SW480 (cell line): ENCODE results near the gene OMA1.
"Not testable (repeated sequence)": the region's sequence is repeated elsewhere in the genome, so short reads cannot be mapped to it uniquely, and the experiment has no call there.

ENCODE experiments used
- DNase-seq: peaks from one replicate; pipeline ENCODE4 v3.0.0-alpha.2; 2016; ENCODE audit warnings: low spot score

OMA1 gene

DNA sequence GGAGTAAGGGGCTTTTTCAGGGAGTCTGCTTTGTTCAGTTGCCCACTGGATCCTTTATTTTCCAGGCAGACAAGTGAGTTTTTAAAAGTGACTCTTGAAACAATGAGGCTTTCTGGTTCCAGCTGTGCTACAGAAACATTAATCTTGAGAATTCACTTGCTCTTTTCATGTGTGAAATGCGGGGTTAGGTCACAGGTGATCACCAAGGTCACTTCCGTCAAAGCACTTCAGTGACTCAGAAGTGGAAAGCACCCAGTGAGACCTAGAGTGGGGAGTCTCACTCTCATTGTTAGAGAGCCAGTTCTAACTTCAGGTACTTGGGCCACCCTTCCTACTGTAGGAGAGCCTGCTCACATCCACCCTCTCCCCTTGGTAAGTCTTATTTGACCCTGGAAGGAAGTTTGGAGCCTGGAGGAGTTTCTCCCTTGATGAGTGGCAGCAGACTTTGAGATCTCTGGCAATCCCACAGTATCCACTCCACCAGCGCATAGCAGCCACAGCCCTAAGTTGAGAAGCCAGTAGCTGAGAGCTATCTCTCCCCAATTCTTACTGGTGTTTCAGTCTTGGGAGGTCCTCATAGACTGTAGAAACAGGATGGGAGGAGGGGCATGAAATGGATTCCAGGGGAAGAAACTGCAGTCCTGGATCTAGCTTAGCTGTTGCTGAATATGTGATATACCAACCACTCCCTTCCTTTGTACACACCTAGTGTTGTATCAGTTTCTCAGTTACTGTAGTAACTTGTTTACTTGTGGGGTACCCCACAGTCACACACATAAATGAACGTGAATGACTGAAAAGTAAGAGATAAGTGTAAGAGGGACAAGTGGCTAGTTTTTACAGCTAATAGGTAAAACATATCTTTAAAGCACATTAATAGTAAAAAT, 27.4 kb upstream of the OMA1 start:
- DNase-seq, result peak; percentile 68

DNA sequence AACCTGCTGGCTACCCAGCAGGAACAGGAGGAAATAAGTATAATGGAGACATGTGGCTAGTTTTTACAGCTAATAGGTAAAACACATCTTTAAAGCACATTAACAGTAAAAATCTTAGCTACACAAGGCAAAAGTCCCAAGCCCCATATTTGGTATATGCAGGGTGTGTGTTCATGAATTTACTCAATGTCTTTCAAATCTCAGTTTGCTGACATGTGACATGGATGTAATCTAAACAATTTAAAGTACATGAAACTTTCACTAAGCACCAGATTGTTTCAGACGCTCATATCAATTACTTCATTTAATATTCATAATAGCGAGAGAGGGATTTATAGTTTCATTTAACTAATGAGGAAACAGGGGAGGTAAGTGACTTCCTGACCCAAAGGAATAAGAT, 26.6 kb upstream of the OMA1 start:
- DNase-seq, result no peak

DNA sequence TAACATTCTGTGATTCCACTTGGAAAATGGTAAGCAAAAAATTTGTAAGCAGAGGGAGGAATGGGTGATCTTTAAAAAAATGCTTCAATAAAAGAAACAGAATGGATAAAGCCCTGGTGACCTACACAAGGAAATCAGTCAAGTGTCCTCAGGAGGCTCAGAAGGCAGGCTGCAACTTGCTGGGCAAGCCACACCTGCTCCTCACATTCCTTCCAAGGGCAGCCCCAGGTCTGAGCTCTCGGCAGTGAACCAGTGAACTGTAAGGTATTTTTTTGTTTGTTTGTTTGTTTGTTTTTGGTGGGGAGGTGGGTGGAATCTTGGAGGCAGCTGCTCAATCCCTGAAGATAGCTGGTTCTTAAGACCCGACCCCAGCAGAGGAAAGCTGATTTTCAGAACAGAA, 26.2 kb upstream of the OMA1 start:
- no peak for DNase-seq

DNA sequence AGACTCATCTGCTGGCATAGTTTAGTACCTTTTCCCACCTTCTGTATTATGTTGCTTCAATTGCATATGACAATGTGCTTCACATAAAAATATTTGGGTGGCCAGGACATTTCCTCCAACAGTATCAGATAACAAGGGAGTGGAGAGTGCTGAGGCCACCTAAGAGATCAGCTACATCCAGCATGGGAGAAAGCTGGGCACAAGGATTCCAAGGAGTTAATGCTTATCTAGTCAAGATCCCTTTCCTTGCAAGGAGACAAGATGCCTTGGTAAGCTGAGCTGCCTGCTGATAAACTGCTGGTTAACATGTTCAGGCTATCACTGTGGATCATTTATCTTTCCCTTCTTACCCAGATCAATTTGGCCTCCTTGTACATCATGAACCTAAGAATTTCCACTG, 25.1 kb upstream of the OMA1 start:
- DNase-seq, result no peak

DNA sequence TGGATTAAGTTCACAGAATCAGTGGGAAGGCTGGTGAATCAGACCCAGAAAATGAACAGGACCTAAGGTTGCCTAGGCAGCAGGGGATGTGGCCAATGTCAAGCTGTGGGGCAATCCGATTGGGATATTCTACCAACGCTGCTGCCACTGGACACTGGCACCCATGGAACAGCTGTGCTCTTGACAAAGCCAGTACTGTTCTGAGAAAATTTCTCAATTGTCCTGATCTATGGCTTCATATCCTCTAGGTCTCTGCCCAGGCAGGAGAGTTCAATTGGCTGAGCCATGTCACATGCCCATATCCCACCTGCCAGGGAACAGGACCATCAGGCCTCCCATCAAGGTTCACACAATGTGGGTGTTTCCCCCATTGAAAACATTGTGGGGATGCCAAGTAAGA, 24.3 kb upstream of the OMA1 start:
- no peak for DNase-seq

DNA sequence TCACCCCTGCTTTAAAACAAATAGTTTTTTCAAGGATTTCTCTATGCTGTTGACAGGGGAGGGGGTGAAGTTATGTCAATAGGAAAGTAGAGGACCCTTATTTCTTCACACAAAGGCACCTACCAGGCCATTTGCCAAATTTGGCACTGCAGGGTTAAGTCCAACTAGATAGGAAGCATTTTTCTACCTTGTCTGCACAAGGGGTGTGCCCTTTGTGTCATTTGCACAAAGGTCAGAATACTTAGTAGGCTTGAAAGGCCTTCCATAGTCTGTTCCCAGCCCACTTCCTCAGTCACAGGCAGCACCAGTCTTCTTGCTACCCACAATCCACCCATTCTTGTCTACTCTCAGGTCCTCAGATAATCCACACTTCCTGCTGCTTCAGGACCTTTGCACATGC, 23.6 kb upstream of the OMA1 start:
- DNase-seq, result no peak

DNA sequence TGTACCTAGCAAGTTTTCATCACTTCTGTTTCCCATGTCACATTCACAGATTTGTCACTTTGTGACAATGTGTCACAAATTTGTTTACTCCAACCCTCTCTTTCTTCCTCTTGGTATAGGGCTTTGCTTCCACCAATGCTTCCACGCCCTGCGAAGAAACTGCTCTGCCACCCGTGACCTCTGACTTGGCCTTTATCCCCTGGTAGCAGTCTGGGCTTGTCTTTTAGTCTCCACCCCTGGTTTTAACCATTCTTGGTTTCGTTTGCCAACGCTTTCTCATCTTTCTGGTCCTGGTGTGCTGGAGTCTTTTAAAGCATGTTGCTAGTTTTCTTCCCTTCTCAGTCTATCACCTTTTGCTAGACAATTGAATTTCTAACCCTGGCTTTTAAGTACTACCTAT, 22.4 kb upstream of the OMA1 start:
- DNase-seq, result no peak

DNA sequence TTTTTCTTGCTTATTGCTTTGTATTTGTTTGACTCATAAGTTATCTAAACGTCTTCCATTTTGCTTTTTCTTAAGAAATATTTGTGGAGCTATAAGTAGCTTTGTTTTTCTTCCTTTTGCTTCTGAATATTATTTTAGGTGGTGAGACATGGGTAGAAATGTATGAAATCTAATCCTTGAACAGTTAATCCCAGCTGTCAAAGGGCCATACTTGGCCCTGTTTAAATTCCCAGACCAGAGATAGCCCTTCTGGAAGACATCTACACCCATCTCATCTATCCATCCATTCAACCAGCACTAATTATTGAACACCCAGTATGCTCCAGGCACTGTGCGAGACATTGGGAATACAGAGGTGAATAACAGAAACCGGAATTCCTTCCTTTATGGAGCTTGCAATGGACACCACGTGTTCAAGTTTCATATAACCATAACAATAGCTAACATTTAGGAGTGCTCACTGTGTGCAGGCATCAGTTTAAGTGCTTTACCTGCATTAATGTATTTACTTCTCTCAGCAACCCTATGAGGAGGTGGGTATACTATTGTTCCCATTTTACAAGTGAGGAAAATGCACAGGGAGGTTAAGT, 21.8 kb upstream of the OMA1 start:
- DNase-seq, result no peak

DNA sequence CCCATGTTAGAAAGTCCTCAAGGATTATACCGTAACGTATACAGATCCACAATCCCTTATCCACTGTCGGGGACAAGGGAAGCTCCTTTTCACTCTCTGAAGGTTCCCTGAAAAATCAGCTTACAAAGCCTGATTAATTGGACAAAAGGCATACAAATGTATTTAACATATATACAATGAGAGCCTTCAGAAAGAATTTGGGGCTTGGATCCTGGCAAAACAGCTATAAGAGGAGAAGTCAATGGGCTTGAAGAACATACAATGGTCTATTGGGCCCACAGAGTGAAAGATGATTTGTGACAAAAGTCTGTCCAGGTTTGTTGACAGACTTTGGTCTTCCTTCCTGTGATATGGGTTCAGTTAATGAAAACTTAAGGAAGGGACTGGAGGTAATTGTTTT, 19.8 kb upstream of the OMA1 start:
- no peak for DNase-seq

DNA sequence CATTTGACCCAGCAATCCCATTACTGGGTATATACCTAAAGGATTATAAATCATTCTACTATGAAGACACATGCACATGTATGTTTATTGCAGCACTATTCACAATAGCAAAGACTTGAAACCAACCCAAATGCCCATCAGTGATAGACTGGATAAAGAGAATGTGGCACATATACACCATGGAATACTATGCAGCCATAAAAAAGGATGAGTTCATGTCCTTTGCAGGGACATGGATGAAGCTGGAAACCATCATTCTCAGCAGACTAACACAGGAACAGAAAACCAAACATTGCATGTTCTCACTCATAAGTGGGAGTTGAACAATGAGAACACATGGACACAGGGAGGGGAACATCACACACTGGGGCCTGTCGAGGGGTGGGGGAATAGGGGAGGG, 17.2 kb upstream of the OMA1 start:
- DNase-seq, result not testable (repeated sequence)

DNA sequence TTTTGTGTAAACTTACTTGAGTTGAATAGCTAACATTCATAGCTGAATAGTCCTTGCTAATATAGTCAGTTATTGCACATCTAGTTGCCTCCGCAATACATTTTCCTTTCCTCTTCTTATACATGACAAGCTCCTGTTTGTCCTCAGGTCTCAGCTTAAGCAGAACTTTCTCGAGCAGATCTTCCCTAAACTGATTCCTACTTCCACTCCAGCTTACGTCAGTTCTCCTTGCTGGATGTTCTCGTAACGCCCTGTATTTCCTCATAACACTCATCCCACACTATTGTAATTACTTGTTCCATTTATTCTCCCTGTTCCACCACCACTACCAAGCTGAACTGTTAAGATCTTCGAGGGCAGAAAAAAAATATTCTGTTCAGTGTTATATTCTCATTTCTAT, 15.1 kb upstream of the OMA1 start:
- no peak for DNase-seq

DNA sequence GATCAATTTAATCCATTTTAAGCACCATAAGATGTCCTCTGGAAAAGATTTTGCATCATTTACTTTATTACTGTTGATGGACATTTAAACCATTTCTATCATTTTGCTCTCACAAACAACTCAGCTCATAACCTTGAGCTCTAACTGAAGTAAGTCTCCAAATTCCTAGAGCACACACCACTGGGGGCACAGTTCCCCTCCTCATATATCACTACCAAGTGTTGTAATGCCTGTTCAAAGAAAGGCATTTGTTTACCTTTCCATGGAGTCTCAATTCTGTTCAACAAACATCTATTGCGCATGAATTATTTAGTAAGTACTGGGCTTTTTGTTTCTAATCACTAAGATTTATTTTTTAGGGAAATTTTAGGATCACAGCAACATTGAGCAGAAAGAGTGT, 8.9 kb upstream of the OMA1 start:
- no peak for DNase-seq

DNA sequence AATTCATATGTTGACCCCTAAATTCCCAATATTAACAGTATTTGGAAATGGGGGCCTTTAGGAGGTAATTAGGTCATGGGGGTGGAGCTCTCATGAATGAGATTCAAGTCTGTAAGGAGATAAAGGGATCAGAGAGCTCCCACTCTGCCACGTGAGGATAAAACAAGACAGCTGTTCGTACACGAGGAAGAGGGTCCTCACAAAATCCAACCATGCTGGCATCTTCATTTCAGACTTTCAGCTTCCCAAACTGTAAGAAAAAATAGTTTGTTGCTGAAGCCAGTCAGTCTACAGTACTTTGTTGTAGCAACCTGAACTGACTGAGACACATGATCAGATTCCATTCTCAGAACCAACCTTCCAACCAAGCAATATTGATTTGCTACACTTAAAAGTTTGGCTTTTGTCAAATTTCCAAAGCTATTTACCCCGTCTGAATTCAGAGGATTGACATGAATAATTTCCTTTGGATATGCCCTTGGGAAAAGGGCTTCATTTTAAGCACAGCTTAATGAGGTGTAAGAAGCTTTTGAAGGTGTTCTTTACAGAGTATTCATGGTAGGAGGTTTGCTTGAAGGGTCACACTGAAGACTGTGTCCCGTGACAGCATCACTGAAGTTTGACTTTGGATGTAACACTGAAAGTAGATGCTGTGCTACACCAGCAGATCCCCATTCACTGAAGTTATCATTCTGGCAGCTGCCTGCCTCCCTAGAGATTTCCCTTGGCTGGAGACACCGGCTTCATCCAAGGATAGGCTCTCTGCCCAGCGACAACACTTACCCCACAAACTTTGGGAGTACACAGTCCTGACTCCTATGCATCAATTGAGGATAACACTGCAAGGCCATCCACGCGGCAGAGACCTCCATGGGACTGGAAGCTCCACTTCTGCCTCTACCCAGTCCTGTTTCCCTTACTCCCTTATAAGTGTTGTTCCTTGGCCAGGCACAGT, 4.9 kb upstream of the OMA1 start:
- no peak for DNase-seq

DNA sequence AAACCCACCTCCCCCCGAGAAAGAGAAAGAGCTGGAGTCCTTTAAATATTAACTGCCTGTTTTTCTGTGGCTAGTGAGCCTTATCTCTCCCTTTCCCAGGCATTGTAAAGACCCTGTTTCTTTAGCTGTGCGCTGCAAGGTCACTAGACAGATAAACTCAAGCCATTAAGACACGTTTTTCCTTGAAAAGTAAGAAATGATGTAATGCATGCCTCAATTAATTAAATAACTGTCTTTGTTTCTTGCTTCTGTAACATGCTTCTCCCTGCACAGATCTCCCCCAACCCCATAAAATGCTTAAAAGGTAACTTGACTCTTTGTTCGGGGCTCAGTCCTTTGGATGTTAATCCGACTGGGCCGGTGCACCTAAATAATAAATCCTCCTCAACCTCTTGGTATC, 2.8 kb upstream of the OMA1 start:
- DNase-seq, result not testable (repeated sequence)

DNA sequence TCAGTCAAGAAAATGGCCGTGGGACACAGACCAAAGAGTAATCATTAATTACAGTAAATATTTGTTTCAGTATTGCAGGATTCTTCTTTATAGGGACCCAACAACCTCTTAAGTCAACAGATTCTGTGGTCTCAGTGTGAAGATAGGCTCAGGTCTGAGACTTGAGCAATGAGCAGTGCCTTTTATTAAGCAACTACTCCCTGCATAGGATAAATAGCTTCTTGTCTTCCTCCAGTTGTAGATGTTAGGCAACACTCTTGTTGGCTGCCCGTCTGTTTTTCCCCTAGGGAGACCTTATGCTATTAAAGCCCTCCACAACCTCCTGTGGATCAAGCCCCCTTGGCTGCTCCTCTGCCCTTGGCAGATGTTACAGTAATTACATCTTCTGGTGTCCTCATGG, 1.8 kb upstream of the OMA1 start:
- no peak for DNase-seq

DNA sequence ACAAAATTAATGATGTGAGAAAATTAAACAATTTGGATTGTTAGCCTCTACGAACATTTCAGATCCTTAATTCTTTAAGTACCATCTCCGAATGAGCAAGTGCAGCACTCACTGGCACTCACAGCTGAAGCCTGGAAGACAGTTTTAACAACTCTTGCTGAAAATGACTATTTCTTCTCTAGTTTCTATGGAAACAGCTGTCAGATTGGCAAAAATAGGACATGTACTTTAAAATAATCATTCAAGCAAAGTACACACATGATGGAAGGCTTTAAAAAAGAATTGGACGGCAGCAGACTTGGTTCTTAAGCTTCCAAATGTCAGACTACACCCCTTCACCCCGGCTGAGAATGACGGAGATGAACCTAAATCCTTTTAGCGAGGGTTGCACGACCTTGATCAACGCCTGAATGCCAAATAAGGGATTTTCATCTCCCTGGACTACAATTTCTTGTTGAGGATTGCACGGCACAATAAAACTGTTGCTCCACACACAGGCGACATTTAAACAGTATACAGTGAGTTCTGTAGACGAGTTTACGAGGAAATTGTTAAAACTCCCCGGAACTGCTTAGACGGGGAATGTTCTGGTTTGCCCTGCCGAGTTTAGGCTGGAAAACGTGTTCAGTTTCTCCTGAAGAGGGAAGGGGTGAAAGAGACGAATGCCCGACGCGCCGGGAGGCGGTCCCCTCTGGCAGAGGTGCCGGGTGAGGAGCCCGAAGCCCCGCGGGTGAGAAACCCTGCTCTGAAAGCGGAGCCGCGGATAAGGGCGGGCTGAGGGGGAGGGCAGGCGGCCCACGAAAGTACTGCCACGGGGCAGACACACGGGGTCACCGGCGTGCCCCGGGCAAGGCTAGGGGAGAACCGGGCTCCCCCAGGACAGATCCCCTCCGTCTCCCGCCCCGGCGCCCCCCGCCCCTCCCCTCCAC, 671 bp downstream of the OMA1 start:
- peak; percentile 73 for DNase-seq

DNA sequence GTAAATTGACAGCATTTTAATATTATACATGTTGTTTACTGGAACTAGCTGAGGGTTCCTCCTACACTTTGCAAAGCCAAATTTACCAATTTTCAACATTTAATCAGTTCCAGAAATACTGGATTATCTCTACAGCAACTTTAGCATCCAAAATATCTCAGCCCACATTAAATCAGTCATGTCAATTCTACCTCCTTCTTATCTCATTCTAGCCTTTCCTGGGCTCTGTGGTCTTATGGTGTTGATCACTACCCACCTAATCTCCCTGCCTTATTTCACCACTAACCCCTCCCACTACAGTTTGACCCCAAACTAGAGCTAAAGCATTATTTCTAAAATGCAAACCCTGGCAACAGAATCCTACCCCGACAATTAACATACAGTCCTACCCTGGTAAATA, 3.3 kb downstream of the OMA1 start:
- no peak for DNase-seq

DNA sequence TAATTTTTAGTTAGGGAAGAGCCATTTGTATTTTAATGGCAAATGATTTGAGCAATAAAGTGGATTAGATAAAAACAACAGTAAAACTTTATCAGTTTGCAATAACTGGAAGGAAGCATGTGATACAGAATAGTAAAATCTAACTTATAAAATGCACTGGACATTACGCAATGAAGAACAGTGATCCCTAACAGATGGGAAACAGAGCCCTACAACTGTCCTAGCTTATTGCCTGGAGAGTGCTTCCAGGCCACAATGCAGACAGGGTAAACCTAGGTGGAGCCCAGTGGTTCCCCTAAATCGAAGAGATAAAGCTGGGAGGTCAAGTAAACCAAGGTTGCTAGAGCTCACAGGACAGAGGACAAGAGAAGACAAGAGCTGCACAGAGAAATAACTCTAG, 7.0 kb downstream of the OMA1 start:
- no peak for DNase-seq

DNA sequence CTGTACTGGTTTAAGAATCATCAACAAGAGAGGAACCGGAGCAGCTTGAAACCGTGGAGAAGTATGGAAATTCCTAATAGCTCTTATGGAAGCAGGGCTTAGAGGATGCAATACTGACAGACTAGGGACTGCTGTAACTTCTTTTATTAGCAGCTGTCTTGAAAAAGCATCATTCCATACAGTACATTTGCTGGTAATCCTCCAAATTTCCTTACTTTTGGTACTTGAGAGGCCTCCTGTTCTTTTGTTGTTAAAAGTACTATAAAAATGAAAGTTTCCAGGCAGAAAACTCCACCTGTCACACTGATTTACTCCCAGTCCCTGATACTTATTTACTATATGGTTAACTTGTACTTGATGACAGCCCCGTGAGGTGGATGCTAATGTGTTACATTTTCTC, 7.7 kb downstream of the OMA1 start:
- DNase-seq, result no peak

DNA sequence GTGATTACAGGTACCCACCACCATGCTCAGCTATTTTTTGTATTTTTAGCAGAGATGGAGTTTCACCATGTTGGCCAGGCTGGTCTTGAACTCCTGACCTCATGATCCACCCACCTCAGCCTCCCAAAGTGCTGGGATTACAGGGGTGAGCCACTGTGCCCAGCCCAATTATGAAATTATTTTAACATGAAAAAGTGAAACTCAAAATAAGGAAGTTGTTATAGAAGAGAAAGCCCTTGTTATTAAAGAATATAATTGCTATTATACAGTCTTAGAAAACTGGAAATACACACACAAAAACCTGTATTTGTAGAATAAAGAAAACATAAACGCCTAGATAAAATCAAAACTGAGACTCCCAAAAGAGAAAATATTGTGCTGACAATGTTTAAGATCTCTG, 14.7 kb downstream of the OMA1 start:
- not testable (repeated sequence) for DNase-seq

DNA sequence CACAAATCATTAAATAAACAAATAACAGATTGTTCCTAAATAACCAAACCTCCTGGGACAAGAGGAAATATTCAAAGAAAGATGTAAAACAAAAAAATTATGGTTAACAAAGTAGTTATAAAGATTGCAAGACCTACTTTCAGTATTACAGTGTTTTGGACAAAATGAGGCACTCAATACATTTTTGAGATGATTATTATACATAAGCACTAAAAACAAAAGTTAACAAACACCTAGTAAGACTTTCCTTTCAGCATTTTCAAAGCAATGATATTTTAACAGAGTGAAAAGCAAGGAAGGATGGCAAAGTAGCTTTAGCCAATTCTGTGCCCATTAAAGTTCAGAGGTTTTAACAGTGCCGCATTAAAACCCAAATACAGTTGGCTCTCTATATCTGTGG, 17.2 kb downstream of the OMA1 start:
- no peak for DNase-seq

DNA sequence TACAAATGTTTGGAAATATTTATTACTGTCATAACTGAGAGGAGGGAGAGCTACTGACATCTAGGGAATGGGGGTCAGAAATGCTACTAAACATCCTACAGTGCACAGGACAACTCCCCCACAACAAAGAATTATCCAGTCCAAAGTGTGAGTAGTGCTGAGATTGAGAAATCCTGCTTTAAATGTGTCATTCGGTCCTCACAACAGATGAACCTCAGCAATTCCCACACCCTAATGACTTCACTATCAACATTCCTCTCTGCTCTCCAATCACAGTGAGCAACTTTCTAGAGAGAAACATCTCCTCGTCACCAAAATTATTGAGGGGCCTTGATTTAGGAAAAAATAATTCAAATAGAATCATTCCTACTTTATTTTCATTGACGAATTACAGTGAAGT, 18.0 kb downstream of the OMA1 start:
- DNase-seq, result no peak
